HepG2 (cell line): Measurements from ENCODE around the gene CPLANE2. TPM values are rescaled to one million over a fixed set of nuclear protein-coding genes. Genes with fewer than 3 reads are reported as not detected.

Experiments
- ATAC-seq: fragments of 200-7000 bp; cut with Tn5 transposase; 3 replicates; pipeline ENCODE4 v1.9.1; 2020; ENCODE audit warnings: mild to moderate bottlenecking, moderate library complexity
- BruUV-seq: library from RNA; stranded (reverse); fragments of 400-500 nt; replicated peaks from 2 replicates; lab custom pipeline; 2021; lab: Mats Ljungman, UMichigan
- CTCF ChIA-PET: fragments of 300-600 bp; formaldehyde crosslinking; extraction: SDS; loops from one replicate; lab custom pipeline; 2021; ENCODE audit warnings: low total read pairs, inconsistent platforms, low intra/inter-chr PET ratio; lab: Yijun Ruan, JAX
- POLR2A ChIA-PET: fragments of 350-600 bp; sonication (Branson Sonifier 250); formaldehyde crosslinking; loops from one replicate; lab custom pipeline; 2020; ENCODE audit warnings: antibody characterized with exemption, inconsistent platforms; lab: Yijun Ruan, JAX
- DNase-seq: peaks from one replicate; pipeline ENCODE4 v3.0.0-alpha.2; 2015; ENCODE audit warnings: low spot score
- FAIRE-seq: peaks from 3 replicates; lab custom pipeline; 2011; peaks lifted over from hg19 to GRCh38; lab: Jason Lieb, UNC
- H2AFZ ChIP-seq: one replicate; pipeline ENCODE4 v1.6.1; 2011; ENCODE audit warnings: low read length, inconsistent platforms
- H3K27ac ChIP-seq: fragments of 300-600 bp; 3 replicates; pipeline ENCODE4 v1.8.0; 2011; ENCODE audit warnings: mixed run types, mild to moderate bottlenecking, mixed read lengths, low read length, inconsistent platforms; ENCODE audit not compliant: insufficient read depth; ENCODE audit errors: extremely low read length
- H3K27me3 ChIP-seq, 2 experiments: fragments of 200-600 bp in 1 of 2; 2 replicates in 1 of 2; 3 replicates in 1 of 2; pipeline versions ENCODE4 v1.6.0 to v1.8.0; 2011; ENCODE audit warnings: low read length in 2 of 2, mild to moderate bottlenecking in 2 of 2, moderate library complexity in 2 of 2, inconsistent platforms in 1 of 2; ENCODE audit not compliant: insufficient read depth in 2 of 2, control insufficient read depth in 1 of 2
- H3K36me3 ChIP-seq, 2 experiments: fragments of 200-600 bp in 1 of 2; replicated peaks in 1 of 2; 2 replicates in 1 of 2; 3 replicates in 1 of 2; pipeline versions ENCODE4 v1.5.1 to v1.8.0; 2011; ENCODE audit warnings: low read length in 2 of 2, inconsistent platforms in 1 of 2; ENCODE audit not compliant: insufficient read depth in 2 of 2, control insufficient read depth in 1 of 2
- H3K4me1 ChIP-seq: 2 replicates; pipeline ENCODE4 v1.5.1; 2012; ENCODE audit warnings: low read length, inconsistent platforms; ENCODE audit not compliant: insufficient read depth
- H3K4me2 ChIP-seq: 2 replicates; pipeline ENCODE4 v1.6.0; 2011; ENCODE audit warnings: low read depth, low read length, inconsistent platforms
- H3K4me3 ChIP-seq, 3 experiments: fragments of 200-600 bp in 1 of 3; sonication (generic), shearing (Covaris generic) in 1 of 3; replicated peaks in 1 of 3; 2 replicates each; pipeline ENCODE4 v1.5.1; 2011 to 2016; ENCODE audit warnings: low read length in 3 of 3, inconsistent platforms in 2 of 3, low read depth in 2 of 3, mild to moderate bottlenecking in 2 of 3, control low read depth in 1 of 3, mixed read lengths in 1 of 3; ENCODE audit not compliant: insufficient read depth in 1 of 3
- H3K79me2 ChIP-seq: one replicate; pipeline ENCODE4 v1.6.1; 2011; ENCODE audit warnings: low read length, inconsistent platforms; ENCODE audit not compliant: insufficient read depth
- H3K9ac ChIP-seq: 2 replicates; pipeline ENCODE4 v1.6.0; 2011; ENCODE audit warnings: mild to moderate bottlenecking, low read depth, low read length, inconsistent platforms; ENCODE audit not compliant: insufficient read depth
- H3K9me3 ChIP-seq: 2 replicates; pipeline ENCODE4 v1.5.1; 2012; ENCODE audit warnings: mild to moderate bottlenecking, low read length
- H4K20me1 ChIP-seq: 2 replicates; pipeline ENCODE4 v1.6.0; 2011; ENCODE audit warnings: inconsistent platforms, mild to moderate bottlenecking, low read length, moderate library complexity; ENCODE audit not compliant: insufficient read depth
- ATF4 ChIP-seq, 2 experiments: fragments of 450-650 bp in 1 of 2; sonication (generic) in 1 of 2; formaldehyde crosslinking; IDR thresholded peaks; 2 replicates each; pipeline versions ENCODE4 v1.5.0 to v1.8.0; 2020 to 2022; ENCODE audit warnings: mild to moderate bottlenecking in 1 of 2, missing genetic modification reagents in 1 of 2
- CEBPB ChIP-seq: IDR thresholded peaks from 2 replicates; pipeline ENCODE4 v1.6.1; 2011; ENCODE audit warnings: low read depth, low read length, improper control_type of control experiment, borderline replicate concordance
- CEBPG ChIP-seq: IDR thresholded peaks from 2 replicates; pipeline ENCODE4 v1.6.1; 2016
- CSRNP1 ChIP-seq: sonication (generic); formaldehyde crosslinking; IDR thresholded peaks from 2 replicates; pipeline ENCODE4 v1.8.1; 2023; ENCODE audit warnings: mild to moderate bottlenecking, missing genetic modification reagents
- EED ChIP-seq: sonication (generic); formaldehyde crosslinking; IDR thresholded peaks from 2 replicates; pipeline ENCODE4 v1.5.0; 2020; ENCODE audit warnings: mild to moderate bottlenecking, missing genetic modification reagents
- FOXC1 ChIP-seq: sonication (generic); formaldehyde crosslinking; IDR thresholded peaks from 2 replicates; pipeline ENCODE4 v1.8.0; 2022; ENCODE audit warnings: mild to moderate bottlenecking, missing genetic modification reagents, borderline replicate concordance
- FOXJ3 ChIP-seq: sonication (generic); formaldehyde crosslinking; IDR thresholded peaks from 2 replicates; pipeline ENCODE4 v1.4.0; 2020; ENCODE audit warnings: missing genetic modification reagents, mild to moderate bottlenecking, borderline replicate concordance
- PHF8 ChIP-seq: sonication (generic); formaldehyde crosslinking; IDR thresholded peaks from 2 replicates; pipeline ENCODE4 v1.5.0; 2020; ENCODE audit warnings: missing genetic modification reagents
- RBM39 ChIP-seq: fragments of 200-400 bp; formaldehyde crosslinking; IDR thresholded peaks from one replicate; pipeline ENCODE4 v1.6.1; 2018; ENCODE audit warnings: antibody characterized with exemption, mild to moderate bottlenecking, low read depth, low read length; ENCODE audit not compliant: poor library complexity, severe bottlenecking
- TFDP1 ChIP-seq: IDR thresholded peaks from 2 replicates; pipeline ENCODE4 v1.6.1; 2016; ENCODE audit warnings: missing compliant biosample characterization, missing genetic modification reagents, borderline replicate concordance
- ZBTB20 ChIP-seq: sonication (generic); formaldehyde crosslinking; IDR thresholded peaks from 2 replicates; pipeline ENCODE4 v1.8.1; 2023; ENCODE audit warnings: missing genetic modification reagents, low read depth, mild to moderate bottlenecking, borderline replicate concordance
- ZNF557 ChIP-seq: sonication (generic); formaldehyde crosslinking; IDR thresholded peaks from 2 replicates; pipeline ENCODE4 v1.4.0; 2020; ENCODE audit warnings: missing genetic modification reagents
- ZNF570 ChIP-seq: sonication (generic); formaldehyde crosslinking; IDR thresholded peaks from 2 replicates; pipeline ENCODE4 v1.4.0; 2020; ENCODE audit warnings: mild to moderate bottlenecking, missing genetic modification reagents, borderline replicate concordance
- ZNF781 ChIP-seq: sonication (generic); formaldehyde crosslinking; IDR thresholded peaks from 2 replicates; pipeline ENCODE4 v1.5.1; 2020; ENCODE audit warnings: borderline replicate concordance, mild to moderate bottlenecking, missing genetic modification reagents; ENCODE audit errors: not compliant biosample characterization
- WGBS: methylation state at CpG from one replicate; pipeline ENCODE4 v1.1.6; 2017; ENCODE audit warnings: low lambda C conversion rate; 5-methylcytosine and 5-hydroxymethylcytosine counted together
- in situ Hi-C: cut with HindIII; loops from 2 replicates; pipeline ENCODE4 v1.10.0; 2017; ENCODE audit warnings: low pct_unique_long_range_greater_than_20kb; ENCODE audit not compliant: extremely low pct_ligation_motif_present
- intact Hi-C: fragments of 100-400 bp; cut with micrococcal nuclease; formaldehyde crosslinking; loops from one replicate; pipeline ENCODE4 v1.10.0; 2022; ENCODE audit not compliant: unreplicated experiment
- polyA plus RNA-seq, 8 experiments: library from polyadenylated mRNA; depleted of rRNA in 3 of 8; stranded (reverse) in 7 of 8; unstranded in 1 of 8; fragments of >200 nt; fragmentation: Illumina TruSeq in 4 of 8; extraction: Trizol in 4 of 8; gene quantifications; 2 replicates each; pipeline versions ENCODE4 v1.2.1 to v1.2.3, GENCODE V29; 2011 to 2016; ENCODE audit warnings: low read depth in 4 of 8, missing spikeins in 1 of 8, mixed read lengths in 1 of 8; ENCODE audit not compliant: insufficient read depth in 1 of 8
- total RNA-seq, 5 experiments: library from RNA; depleted of rRNA; stranded (reverse); fragments of >200 nt; fragmentation: Illumina TruSeq; extraction: Trizol; gene quantifications; 2 replicates each; pipeline ENCODE4 v1.2.3, GENCODE V29; 2016; ENCODE audit warnings: low read depth in 1 of 5
- TF ChIP-seq, protein P1 (sequence below), 2 experiments: sonication (generic) in 1 of 2; formaldehyde crosslinking in 1 of 2; IDR thresholded peaks; 2 replicates each; pipeline versions ENCODE4 v1.4.0 to v1.6.1; 2018 to 2020; ENCODE audit warnings: missing genetic modification reagents in 2 of 2, borderline replicate concordance in 1 of 2, low read depth in 1 of 2, mild to moderate bottlenecking in 1 of 2, missing biosample characterization in 1 of 2
- TF ChIP-seq, protein P2 (sequence below): IDR thresholded peaks from 2 replicates; pipeline ENCODE4 v1.6.1; 2016; ENCODE audit warnings: low read depth, borderline replicate concordance

The CPLANE2 gene
- total and polyA plus RNA-seq, 2 of the 13 experiments (the other 11 are each of a cell fraction or from before 2014, with no cell fraction given): 0.29 to 1.6 TPM

- FAIRE-seq: no peak
- no peak for DNase-seq
- Histone ChIP-seq H3K79me2 (no peaks in the 10 kb centered on the region), H3K27me3 (peaks cover 7 to 29% of the 10 kb centered on the region in 2 experiments; a peak in 3 of 5 replicates), H3K27ac (no peak overlapping the region), H2AFZ (no peak overlapping the region), H3K9me3 (no peaks in the 10 kb centered on the region), H3K4me1 (peaks cover 37% of the 10 kb centered on the region), H3K4me3 (peak overlapping the region; percentile 56 to 82 (median 61)), H3K36me3 (no peaks in the 10 kb centered on the region), H4K20me1 (no peaks in the 10 kb centered on the region), H3K9ac (peak overlapping the region; percentile 61; the same call in 1 of the 2 replicates), H3K4me2 (peak overlapping the region; percentile 86)
- no TSS peak for BruUV-seq
- peak; percentile 30 for ATAC-seq
- ChIA-PET CTCF (interaction anchor here (1.9 kb wide), 1 partner anchor 39 kb away, joined by 14 read pairs; no protein-coding TSS in a partner anchor), POLR2A (interaction anchor here (1.1 to 1.7 kb wide), 7 partner anchors 11 to 161 kb away, joined by 3 to 19 read pairs (median 3); partner anchors contain the start of genes CPLANE2 and SZRD1)
- intact Hi-C loops (loop anchor here (1.0 to 2.0 kb wide), 2 partner anchors 31 to 38 kb away; partner anchors contain the start of gene CPLANE2), in situ Hi-C loops (loop anchor here (5.0 kb wide), 1 partner anchor 36 kb away; no protein-coding TSS in a partner anchor)
- 68% methylated on average over 12 of the region's 38 CpGs for WGBS
- TF ChIP-seq CSRNP1 (CRISPR knock-in tag) (0 out of 2 replicates have a peak, but pooled peaks have one; percentile 2), EED (CRISPR knock-in tag) (0 out of 2 replicates have a peak, but pooled peaks have one; percentile 59), TFDP1 (CRISPR knock-in tag) (peak; percentile 40; the same call in 1 of the 2 replicates), FOXC1 (CRISPR knock-in tag) (no peak), CEBPG (peak; percentile 48), RBM39 (no peak), CEBPB (peak; percentile 65), ATF4 (CRISPR knock-in tag; IDR thresholded peaks at IDR 0.05) (no peak), PHF8 (CRISPR knock-in tag) (0 out of 2 replicates have a peak, but pooled peaks have one; percentile 18), ZNF557 (no peak), ZNF570 (CRISPR knock-in tag) (no peak), FOXJ3 (CRISPR knock-in tag) (no peak), ZNF781 (CRISPR knock-in tag) (no peak), ZBTB20 (CRISPR knock-in tag) (0 out of 2 replicates have a peak, but pooled peaks have one; percentile 31)
- TF ChIP-seq, protein P1, sequence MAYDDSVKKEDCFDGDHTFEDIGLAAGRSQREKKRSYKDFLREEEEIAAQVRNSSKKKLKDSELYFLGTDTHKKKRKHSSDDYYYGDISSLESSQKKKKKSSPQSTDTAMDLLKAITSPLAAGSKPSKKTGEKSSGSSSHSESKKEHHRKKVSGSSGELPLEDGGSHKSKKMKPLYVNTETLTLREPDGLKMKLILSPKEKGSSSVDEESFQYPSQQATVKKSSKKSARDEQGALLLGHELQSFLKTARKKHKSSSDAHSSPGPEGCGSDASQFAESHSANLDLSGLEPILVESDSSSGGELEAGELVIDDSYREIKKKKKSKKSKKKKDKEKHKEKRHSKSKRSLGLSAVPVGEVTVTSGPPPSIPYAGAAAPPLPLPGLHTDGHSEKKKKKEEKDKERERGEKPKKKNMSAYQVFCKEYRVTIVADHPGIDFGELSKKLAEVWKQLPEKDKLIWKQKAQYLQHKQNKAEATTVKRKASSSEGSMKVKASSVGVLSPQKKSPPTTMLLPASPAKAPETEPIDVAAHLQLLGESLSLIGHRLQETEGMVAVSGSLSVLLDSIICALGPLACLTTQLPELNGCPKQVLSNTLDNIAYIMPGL (CRISPR knock-in tag; IDR thresholded peaks at IDR 0.05; ENCODE audit: borderline replicate concordance in 1 of 2, low read depth in 1 of 2): no peak
- TF ChIP-seq, protein P2, sequence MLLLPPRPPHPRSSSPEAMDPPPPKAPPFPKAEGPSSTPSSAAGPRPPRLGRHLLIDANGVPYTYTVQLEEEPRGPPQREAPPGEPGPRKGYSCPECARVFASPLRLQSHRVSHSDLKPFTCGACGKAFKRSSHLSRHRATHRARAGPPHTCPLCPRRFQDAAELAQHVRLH (CRISPR knock-in tag): no peak
These were observed 31.0 kb downstream of the CPLANE2 start for GRCh38 chr1:16205891-16206546.
